Stimulated activated CD8-positive, alpha-beta memory T cell treated with anti-CD3 and anti-CD28 coated beads, Interleukin-12 subunit alpha, Interleukin-12 subunit beta, amount 100 ng/mL, for 1 hour (primary cell): ENCODE measurements around the gene P2RY12.

Experiments
- DNase-seq: peaks from one replicate; pipeline ENCODE4 v3.0.0-alpha.2; 2020; ENCODE audit warnings: low read depth

Gene P2RY12

GRCh38 chr3:151346292-151346691, 38.3 kb downstream of the P2RY12 start:
- no peak for DNase-seq

DNA sequence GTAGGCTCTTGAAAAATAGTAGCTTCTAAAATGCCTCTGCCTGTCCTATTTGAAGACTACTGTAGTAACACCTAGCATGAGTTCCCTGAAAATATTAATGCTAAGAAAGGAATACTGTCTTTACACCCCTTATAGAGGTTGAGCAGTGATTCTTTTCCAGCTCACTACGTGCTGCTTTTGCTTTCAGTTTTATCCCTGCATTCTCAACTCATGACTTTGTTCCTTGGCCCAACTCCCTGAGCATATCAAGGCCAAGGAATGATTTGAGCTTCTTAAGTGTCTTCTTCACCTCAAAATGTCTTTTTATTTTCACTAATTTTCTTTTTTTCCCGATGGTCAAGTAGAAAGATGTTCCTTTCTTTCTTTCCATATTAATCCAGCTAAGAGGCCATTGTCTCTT, 38.7 kb downstream of the P2RY12 start:
- no peak for DNase-seq

GRCh38 chr3:151331696-151332095, 52.9 kb downstream of the P2RY12 start:
- no peak for DNase-seq

GRCh38 chr3:151330899-151331298, 53.7 kb downstream of the P2RY12 start:
- DNase-seq, result no peak

- DNase-seq, result no peak
Measured at GRCh38 chr3:151330379-151330778, 54.2 kb downstream of the P2RY12 start.

DNA sequence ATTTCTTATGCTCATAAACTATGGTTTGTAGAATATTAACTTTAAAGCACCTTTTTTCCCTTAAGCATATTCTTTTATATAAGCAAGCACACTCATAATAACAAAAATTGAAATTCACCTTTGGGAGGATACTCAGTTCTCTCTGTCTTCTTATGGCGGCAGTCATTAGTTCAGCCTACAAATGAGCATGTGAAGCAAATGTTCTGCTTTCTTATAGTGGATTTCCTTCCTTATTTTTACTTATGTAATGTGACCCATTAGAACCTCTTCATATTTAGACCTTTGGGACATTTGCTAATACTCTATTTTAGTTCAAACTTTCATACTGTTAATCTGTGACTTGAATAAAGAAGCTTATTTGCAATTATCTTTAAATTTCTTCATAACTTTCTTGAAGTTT, 55.2 kb downstream of the P2RY12 start, which contains the start of gene P2RY13:
Gene P2RY13, minus strand, starts transcription at position 187 of the 400 bp plus-strand sequence. Its CDS starts 21 bp downstream, at position 166.
- DNase-seq, result no peak

DNA sequence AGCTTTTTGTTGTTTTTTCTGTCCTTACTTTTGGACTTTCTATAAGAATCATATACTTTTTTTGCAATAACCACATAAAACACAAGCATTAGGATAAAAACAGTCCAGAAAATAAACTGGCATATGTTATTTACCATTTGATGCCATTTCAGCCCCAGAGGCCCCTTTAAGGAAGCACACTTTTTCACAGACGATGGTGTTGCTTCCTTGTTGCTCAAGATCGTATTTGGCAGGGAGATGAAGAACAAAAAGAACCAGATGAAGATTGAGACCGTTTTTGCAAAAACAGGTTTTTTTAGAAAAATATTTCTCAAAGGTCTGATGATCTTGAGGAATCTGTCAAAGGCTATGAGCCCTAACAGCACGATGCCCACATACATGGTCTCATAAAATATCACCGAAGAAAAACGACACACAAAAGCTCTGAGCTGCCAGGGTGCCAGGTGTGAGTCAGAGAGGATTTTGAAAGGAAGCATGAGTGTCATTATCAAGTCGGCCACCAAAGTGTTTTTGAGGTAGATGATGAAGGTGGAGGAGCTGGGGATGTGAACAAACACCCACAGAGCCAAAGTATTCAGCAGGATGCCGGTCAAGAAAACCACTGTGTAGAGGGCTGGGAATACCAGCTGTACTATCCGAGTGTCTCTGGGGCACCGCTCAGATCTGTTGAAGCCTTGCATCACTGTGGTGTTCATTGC, 56.1 kb downstream of the P2RY12 start:
- no peak for DNase-seq

DNA sequence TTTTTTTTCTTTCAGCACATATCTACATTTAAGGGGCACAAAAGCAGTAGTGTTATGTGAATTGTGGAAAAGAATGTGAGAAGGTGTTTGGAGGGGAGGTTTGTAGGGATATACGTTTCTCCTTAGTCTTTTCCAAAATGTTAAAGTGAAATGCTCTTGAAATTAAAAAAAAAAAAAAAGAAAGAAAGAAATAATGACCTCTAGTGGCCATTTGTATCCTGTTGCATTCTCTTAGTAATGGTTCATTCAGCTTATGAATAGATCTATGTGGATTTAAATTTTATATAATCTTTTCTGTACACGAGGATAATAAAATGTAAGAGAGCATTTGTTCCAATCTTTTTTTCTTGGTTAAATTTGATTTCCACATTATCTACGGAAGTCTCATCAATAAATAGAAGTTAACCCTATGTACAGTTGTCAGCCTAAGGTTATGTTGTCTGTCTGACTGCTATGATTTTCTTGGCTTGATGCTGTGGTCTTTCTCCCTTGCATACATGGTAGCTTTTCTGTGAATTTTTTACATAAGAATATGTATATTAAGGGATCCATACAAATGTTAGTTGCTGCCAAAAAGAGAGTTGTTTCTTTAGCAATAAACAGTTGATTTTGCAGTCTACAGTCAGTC, 56.9 kb downstream of the P2RY12 start:
- no peak for DNase-seq

DNA sequence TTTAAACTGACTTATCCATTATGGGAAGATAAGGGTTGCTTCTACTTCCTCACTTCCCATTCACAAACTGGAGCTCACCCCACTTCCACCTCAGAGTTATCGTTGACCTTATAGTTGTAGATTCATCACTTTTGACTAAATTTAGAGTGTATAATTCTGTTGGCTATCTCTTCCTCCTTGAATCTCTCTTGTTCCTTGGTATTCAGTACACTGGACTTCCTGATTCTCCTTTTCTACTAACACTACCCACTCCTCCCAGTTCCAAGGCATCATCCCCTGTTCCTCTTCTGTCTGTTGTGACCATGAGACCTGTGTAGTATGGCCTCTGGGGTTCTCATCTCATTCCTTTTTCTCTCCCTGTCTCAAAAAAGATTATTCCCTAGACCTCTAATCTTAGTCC, 62.0 kb downstream of the P2RY12 start:
- DNase-seq, result no peak

DNA sequence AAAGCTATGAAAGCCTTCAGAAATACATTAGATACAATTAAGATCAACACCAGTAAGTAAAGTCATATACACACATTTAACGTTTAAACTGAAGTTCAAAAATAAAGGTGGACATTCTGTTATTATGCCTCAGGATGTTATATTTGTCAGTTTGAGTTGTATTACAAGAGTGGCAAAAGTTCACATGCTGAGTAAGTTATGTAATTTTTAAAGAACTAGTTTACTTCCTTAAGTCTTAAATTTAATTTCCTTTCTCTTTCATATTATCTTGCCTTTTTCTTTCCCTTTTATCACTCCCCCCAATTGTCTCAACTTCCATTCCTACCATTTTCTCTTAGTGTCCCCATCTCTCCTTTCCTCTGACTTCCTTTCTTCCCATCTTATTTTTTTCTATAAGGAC, 63.0 kb downstream of the P2RY12 start:
- DNase-seq, result no peak

DNA sequence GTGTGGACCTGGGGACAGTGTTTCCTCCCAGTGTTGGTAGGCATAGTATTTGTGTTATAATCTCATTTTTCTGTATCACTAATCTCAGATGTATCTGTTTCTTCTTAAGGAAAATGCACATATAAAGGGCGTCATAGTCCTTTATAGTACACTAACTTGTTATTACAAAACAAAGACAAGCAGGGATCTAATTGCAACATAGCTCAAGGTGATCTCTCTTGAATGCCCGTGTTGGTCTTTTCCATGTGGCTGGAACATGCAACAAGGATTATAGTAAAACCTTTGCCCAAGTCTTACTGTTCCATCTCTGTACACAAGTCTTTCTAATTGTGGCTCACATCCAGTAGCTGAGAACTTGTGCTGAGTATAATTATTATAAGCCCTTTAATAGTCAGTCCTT, 64.4 kb downstream of the P2RY12 start:
- no peak for DNase-seq

DNA sequence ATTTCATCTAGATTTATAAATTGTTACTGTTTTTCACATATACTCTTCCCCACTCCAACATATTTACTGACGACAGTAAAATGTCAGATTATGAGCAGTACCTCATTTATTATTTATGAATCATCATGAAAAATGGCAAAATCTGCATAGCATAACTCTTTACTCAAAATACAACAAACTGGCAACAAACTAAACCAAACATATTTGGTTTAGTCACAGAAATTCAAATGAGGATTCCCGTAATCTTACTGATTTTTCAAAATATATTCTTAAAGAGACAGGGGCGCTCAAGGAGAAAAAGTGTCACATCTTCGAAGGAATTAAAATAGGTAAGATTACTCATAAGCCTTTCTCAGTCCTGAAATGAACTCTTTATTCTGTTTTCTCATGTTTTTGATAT, 64.9 kb downstream of the P2RY12 start:
- no peak for DNase-seq

- DNase-seq, result no peak
Measured at GRCh38 chr3:151318991-151319390, 65.6 kb downstream of the P2RY12 start.

- no peak for DNase-seq
Measured at GRCh38 chr3:151318313-151318712, 66.2 kb downstream of the P2RY12 start.

GRCh38 chr3:151316267-151316991, 68.1 kb downstream of the P2RY12 start, which contains the start of gene GPR87:
Gene GPR87 (minus strand): TSS chr3:151316820. CDS start chr3:151300100, 16,720 bp downstream.
- DNase-seq, result no peak

GRCh38 chr3:151315846-151316245, 68.7 kb downstream of the P2RY12 start:
- DNase-seq, result no peak

DNA sequence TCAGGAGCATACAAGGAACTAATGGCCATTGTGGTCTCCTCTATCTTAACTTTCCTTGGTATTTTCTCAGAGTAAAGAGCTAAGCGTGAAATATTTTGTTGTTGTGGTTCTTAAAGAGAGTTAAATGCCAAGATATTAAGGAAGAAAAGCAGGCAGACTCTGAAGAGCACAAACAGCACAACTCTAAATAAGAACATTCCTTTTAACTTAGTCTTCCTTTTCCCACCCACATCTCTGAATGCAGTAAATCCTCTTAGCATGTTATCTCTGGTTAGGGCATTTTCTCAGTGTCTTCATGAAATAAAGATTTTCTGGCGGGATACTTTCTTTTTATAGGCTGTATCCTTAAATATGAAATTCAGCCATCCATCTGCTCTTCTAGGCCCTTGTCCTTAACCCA, 69.4 kb downstream of the P2RY12 start:
- DNase-seq, result no peak

DNA sequence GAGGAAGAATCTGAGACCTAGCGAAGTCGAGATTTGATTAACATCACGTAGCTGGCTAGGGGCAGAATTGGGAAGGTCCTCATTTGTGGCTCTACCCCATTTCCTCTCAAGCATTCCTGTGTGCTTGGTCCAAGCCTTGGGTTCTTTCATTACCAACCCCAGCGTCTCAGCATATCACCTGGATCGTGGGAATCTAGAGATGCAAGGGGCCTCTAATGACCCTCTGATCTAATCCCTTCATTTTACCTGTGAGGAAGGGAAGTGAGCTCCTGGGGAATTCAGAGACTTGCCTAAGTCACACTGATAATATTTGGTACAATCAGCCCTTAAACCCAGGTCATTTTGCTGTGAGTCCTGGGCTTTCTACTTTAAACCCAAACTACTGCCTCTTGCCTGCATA, 70.0 kb downstream of the P2RY12 start:
- DNase-seq, result no peak

GRCh38 chr3:151314137-151314536, 70.4 kb downstream of the P2RY12 start:
- DNase-seq, result no peak

GRCh38 chr3:151312972-151313371, 71.6 kb downstream of the P2RY12 start:
- no peak for DNase-seq

GRCh38 chr3:151309566-151309965, 75.0 kb downstream of the P2RY12 start:
- no peak for DNase-seq

DNA sequence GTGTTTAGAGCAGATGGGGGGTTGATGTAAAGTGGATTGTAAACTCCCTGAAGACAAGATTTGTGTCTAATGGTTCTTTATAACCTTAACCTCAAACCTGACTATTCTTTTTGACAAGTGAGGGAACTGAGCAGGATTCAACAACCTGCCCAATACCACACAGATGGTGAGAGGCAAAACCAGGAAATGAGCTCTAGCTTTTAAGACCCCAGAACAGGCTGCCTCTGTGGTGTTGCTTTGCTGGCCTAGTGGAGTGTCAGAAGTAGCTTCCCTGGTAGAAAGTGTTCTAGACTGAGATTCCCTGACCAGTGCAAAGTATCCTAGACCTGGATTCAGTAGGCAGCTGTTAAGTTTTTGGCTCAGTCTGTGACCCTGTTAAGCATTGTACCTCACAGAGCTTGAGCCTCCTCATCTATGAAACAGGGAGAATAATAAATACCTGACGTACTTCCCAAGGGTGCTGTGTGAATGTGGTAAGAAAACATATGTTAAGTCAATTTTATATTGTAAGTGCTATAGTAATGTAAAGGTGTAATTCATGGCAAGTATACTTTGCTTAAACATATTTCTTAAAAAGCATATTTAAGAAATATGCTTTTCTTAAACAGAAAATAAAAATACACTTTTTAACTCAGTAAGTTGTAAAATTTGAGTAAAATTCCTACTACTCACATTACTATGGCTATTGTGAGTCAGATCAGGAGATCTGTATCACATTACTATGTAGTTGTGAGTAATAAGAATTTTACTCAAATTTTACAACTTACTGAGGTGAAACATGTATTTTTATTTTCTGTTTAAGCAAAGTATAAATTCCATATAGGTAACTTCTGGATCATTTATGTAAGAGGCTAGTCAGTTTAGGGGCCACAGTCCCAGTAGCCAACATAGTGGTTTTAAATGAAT, 76.7 kb downstream of the P2RY12 start:
- DNase-seq, result no peak
